Effector CD8-positive, alpha-beta T cell (primary cell): ENCODE measurements around the gene RSPO3.
A peak's percentile ranks its signal among the peaks of the same experiment; 100 is the strongest.

Experiments
- DNase-seq: peaks from one replicate; lab custom pipeline; 2025; lab: John Stamatoyannopoulos, UW

Gene RSPO3

DNA sequence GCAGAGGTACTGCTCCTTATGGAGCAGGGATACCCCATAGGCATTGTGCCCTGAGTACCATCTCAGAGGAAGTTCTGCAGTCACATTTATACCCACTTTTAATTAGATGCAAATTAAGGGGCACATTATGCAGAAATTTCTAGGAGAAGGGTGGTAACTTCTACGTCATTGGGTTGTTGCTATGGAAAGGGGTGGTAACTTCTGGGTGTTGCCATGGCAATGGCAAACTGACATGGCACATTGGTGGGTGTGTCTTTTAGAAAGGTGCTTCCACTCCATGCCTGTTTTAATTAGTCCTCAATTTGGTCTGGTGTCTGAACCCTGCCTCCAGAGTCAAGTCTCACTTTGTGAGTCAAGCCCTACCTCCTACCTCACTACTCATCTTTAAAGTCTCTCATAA is 42.0 kb downstream of the RSPO3 start:
- no peak for DNase-seq

GRCh38 chr6:127162836-127163235 is 44.4 kb downstream of the RSPO3 start:
- DNase-seq, result no peak

DNA sequence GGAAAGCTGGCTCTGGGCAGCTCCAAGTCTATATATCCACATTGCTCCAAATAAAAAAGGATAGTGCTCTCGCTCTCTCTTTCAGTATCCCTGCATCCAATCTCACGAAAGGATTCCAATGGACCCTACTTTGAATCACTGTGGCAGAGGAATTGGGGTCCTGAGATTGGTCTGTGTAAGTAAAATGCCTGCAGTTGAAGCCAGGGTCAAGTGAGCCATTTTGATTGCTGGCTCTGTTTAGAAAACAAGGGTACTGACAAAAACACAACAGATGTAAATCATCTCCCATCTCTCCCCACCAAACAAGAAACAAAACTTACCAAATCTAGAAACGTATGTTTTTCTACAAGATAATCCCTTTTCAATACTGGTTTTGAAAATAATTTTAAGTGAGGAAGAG is 45.6 kb downstream of the RSPO3 start:
- no peak for DNase-seq

DNA sequence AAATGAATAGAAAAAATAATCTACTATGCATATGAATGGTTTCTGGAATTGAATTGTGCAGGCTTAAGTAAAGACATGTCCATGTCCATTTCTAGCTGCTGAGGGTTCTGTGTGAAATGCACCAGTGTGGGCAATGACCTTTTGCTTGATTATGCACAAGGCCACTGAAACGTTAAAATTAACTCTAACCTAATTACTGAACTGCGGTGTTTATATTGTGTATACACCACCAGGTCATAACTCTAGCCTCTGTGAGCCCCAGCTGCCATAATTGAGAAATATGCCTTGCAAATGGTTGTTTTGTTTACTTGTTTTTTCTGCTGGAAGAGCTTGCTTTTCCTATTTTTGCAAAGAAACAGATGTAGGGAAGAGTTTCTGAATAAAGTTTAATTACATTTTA is 46.1 kb downstream of the RSPO3 start:
- no peak for DNase-seq

GRCh38 chr6:127173156-127173940 is 54.9 kb downstream of the RSPO3 start:
- DNase-seq, result no peak

GRCh38 chr6:127176146-127176545 is 57.7 kb downstream of the RSPO3 start:
- DNase-seq, result no peak

DNA sequence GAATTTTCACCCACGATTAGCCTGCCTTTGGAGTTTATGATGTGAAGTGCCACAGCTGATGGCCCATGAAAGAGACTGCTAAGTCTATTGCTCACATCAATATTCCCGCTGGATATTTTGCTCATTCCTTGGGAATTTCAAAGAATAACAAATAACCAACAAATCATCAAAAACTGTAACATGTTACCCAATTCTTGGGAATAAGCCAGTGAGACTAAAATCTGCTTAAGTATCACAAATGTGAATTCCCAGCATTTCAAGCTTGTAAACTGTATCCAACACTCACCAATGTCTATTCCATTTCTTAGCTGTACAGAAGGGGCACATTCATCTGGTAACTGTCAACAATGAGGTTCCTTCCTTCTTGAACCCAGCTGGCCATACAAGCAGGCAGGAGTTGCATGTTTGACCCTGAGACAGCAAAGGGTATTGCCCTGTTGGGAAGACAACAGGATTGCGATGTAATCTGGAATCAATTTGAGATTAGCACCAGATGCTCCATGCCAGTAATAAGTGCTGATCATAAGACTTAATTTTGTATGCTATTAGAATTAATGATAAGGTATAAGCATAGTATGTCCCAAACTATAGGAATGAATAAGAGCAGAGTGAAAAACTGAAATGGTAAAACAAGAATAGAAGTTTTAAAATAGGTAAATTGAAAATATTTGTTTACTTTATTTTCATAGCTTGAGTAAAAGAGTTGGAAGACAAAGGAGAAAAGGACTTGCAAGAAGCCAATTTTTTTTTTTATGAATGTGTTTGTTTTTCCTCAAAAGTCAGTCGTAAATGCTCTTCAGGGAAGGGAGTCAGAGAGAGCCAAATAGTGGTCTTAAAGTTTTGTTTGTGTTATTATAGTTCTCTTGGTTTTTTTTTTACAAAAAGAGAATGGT is 58.8 kb downstream of the RSPO3 start:
- DNase-seq, result no peak

DNA sequence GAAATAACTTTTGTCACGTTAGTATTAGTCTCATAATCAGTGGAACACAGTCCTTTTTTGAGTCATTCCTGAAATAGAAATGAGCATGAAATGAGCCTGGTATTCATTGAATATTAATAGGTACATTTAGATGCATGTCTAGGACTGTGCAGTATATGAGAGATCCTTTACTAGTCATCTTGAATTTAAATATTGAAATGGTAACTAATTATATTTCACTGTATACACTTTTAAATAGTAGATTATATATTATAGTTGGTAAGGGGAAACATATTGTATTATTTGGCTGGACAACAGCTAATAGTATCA is 59.4 kb downstream of the RSPO3 start:
- DNase-seq, result no peak

GRCh38 chr6:127178746-127179145 is 60.3 kb downstream of the RSPO3 start:
- DNase-seq, result no peak

DNA sequence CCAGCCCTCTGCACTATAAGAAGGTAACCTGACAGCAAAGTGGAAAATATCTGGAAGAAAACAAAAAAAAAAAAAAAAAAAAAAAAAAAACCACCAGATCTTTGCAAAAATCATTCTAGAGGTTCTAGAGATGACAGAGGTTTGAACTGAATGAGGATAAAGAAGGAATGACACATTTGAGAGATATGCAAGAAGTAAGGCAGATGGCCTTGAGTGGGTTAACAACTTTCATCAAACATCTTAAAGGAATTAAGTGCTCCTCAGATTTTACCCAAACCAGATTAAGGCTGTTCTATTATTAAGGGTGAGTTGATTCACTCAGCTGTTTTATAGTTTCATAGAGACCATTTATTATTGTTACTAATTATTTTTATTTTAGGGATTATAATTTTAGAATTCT is 62.0 kb downstream of the RSPO3 start:
- DNase-seq, result no peak

GRCh38 chr6:127182501-127182900 is 64.0 kb downstream of the RSPO3 start:
- DNase-seq, result no peak

DNA sequence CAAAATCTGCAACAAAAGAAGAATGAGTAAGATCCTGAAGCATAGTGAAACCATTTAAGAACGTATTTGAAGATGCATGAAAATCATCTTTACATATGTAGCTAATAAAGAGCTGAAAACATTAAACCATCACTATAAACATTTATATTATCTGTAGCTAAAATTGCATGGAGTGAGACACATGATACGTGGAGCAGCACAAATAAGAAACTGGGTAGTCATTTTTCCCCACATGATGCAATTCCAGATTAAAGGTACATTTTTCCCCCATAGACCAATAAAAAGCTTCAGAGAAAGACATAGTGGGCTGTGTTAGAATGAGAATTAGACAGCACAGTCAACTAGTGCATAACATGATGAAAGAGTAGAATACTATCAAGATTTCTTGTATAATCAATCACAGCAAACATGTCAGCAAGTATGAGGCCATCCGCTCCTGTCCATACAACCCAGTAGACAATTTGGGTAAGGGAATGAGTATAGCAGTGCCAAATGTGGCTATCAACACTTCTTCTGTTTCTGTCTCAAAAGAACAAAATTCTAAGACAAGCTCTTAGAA is 67.0 kb downstream of the RSPO3 start:
- DNase-seq, result no peak

DNA sequence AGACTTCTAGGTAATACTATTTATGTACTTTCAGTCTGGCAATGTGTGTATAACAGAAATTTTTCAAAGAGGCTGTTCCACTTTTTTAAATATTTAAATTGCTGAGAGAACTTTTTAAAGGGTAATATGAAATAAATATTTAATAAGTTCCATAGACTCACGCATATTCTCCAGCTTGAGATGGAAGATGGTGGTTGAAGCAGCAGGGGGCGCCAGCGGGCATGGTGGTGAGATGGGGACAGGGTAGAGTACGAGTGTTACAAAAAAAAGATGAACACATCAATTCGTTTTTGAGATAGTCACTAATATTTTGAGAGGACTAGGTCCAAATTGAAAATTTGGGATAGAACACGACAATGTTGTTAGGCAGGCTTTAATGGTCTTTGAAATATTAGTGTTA is 68.4 kb downstream of the RSPO3 start:
- peak; percentile 1 for DNase-seq

DNA sequence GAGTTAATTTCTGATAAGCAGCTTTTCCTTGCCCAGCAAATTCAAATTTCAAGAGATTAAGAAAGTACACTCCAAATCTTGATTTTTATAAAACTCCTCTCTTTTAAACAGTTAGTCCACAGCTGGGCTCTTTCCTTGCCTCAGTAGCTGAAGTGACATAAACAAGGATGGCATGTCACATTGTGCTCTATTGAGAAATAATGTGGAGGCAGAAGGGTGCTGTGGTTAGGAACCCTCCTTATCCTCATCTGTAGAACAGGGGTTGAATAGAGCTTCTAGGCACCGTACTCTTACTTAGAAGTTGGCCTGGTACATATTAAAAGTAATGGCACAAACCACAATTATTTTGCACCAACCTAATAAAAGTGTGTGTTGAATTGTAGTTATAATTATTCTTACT is 70.3 kb downstream of the RSPO3 start:
- no peak for DNase-seq

DNA sequence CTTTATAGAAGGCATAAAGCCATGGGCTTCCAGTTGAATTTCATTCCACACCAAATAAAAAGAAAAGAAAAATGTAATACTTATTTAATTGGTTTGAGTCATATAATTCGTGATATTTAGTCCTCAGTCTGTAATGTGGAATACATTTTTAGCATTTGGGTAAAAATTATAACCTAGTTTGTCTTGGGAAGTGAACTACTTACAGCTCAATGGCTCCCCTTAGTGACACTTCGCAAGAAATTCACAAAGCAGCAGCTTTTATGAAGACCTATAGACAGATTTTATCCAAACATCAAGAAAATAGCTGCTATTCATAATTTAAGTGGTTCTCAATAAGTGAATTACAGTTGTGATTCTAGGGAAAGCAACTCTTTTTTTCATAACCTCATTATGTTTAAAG is 72.1 kb downstream of the RSPO3 start:
- no peak for DNase-seq

DNA sequence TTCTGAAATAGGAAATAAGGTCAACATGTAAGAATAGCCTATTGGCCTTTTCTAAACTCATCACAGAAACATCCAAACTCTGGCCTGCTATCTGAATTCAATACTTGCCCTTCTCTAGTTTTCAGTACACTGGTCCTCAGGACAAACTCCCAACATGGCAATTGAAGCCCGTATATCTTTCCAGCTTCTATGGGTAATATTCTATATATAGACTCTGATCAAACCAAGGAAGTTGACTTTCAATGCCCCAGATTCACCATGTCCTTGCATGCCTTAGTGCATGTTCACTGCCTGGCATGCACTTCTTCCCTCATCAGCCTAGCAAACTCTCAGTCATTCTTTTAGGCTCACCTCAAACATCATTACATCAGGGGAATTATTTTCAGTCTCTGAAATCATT is 73.2 kb downstream of the RSPO3 start:
- DNase-seq, result no peak

- no peak for DNase-seq
Observed at GRCh38 chr6:127192911-127193541, 74.6 kb downstream of the RSPO3 start.

DNA sequence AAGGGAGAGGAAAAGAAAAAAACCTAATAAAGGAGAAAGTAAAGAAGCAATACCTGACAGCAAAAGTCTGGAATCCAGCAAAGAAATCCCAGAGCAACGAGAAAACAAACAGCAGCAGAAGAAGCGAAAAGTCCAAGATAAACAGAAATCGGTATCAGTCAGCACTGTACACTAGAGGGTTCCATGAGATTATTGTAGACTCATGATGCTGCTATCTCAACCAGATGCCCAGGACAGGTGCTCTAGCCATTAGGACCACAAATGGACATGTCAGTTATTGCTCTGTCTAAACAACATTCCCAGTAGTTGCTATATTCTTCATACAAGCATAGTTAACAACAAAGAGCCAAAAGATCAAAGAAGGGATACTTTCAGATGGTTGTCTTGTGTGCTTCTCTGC is 77.4 kb downstream of the RSPO3 start:
- DNase-seq, result no peak

DNA sequence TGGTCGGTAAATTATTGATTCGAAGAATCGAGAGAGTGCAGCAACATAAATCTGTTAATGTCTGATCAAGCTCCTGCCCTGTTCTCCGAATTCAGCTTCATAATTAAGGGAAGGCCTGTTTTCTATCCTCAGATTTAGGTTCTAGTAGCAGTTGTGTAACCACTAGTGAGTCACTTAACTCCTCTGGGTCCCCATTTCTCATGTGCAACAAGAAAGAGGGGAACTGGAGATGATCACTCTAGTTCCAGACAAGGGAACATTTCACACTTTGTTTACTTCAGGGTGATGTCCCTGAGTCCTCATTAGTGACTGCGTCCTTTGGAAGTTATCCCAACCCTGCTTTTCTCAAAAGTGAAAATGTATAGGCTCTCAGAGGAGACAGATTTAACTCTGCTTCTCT is 80.1 kb downstream of the RSPO3 start:
- DNase-seq, result no peak

GRCh38 chr6:127199470-127199869 is 81.0 kb downstream of the RSPO3 start:
- no peak for DNase-seq

DNA sequence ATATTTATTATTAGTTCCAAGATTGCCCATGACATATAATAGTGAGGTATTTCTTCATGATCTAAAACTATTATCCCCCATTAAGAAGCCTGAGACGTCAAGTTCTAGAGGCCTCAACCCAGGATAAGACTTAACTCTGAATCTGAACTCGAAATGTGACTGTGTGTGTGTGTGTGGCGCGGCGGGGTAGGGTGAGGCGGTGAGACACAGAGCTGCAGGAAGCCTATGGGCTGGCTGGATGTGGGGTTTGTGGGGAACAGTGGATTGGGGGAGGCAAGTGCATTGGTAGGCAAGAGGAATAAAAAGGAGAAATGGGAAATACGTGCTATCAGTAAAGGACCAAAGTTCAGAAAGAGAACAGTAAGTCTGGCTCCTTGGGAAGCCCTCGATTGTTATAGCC is 81.6 kb downstream of the RSPO3 start:
- DNase-seq, result no peak

GRCh38 chr6:127201321-127201720 is 82.8 kb downstream of the RSPO3 start:
- no peak for DNase-seq

GRCh38 chr6:127202676-127203075 is 84.2 kb downstream of the RSPO3 start:
- DNase-seq, result no peak
